HL-60 (cell line): Measurements from ENCODE around the gene SLC26A4.

ENCODE experiments used
- DNase-seq, 2 experiments: peaks; one replicate each; pipeline ENCODE4 v3.0.0-alpha.2; 2010 to 2020; ENCODE audit warnings: low read depth in 1 of 2, low spot score in 1 of 2
- H3K27ac ChIP-seq: fragments of 250-450 bp; sonication (Bioruptor Pico); replicated peaks from 2 replicates; pipeline ENCODE4 v1.5.1; 2020; ENCODE audit warnings: mild to moderate bottlenecking, moderate library complexity
- H3K27me3 ChIP-seq: fragments of 250-450 bp; sonication (Bioruptor Pico); 2 replicates; pipeline ENCODE4 v1.5.1; 2021; ENCODE audit warnings: mild to moderate bottlenecking, moderate library complexity; ENCODE audit not compliant: insufficient read depth, poor library complexity, severe bottlenecking
- H3K4me3 ChIP-seq: replicated peaks from 2 replicates; pipeline ENCODE4 v1.5.1; 2011; ENCODE audit warnings: mild to moderate bottlenecking, control low read depth, low read length; ENCODE audit not compliant: insufficient read depth
- CTCF ChIP-seq: IDR thresholded peaks from one replicate; pipeline ENCODE4 v1.5.1; 2011; ENCODE audit warnings: low read length, control low read depth, inconsistent platforms; ENCODE audit not compliant: insufficient read depth
- GABPA ChIP-seq: IDR thresholded peaks from 2 replicates; pipeline ENCODE4 v1.6.1; 2012; ENCODE audit warnings: low read depth
- POLR2AphosphoS5 ChIP-seq: IDR thresholded peaks from 2 replicates; pipeline ENCODE4 v1.6.1; 2012; ENCODE audit warnings: low read depth
- SPI1 ChIP-seq: IDR thresholded peaks from 2 replicates; pipeline ENCODE4 v1.6.1; 2012; ENCODE audit warnings: low read depth, mild to moderate bottlenecking, borderline replicate concordance
- TF ChIP-seq, protein P1 (sequence below): IDR thresholded peaks from 2 replicates; pipeline ENCODE4 v1.6.1; 2012; ENCODE audit warnings: low read depth; ENCODE audit not compliant: insufficient replicate concordance

Gene SLC26A4

GRCh38 chr7:107718456-107719193, 58.0 kb downstream of the SLC26A4 start:
- Histone ChIP-seq H3K27ac (no peak overlapping the region), H3K27me3 (no peaks in the 10 kb centered on the region), H3K4me3 (no peak overlapping the region)
- no peak for DNase-seq
- TF ChIP-seq POLR2AphosphoS5 (no peak), GABPA (no peak), CTCF (no peak), SPI1 (no peak)
- TF ChIP-seq, protein P1, sequence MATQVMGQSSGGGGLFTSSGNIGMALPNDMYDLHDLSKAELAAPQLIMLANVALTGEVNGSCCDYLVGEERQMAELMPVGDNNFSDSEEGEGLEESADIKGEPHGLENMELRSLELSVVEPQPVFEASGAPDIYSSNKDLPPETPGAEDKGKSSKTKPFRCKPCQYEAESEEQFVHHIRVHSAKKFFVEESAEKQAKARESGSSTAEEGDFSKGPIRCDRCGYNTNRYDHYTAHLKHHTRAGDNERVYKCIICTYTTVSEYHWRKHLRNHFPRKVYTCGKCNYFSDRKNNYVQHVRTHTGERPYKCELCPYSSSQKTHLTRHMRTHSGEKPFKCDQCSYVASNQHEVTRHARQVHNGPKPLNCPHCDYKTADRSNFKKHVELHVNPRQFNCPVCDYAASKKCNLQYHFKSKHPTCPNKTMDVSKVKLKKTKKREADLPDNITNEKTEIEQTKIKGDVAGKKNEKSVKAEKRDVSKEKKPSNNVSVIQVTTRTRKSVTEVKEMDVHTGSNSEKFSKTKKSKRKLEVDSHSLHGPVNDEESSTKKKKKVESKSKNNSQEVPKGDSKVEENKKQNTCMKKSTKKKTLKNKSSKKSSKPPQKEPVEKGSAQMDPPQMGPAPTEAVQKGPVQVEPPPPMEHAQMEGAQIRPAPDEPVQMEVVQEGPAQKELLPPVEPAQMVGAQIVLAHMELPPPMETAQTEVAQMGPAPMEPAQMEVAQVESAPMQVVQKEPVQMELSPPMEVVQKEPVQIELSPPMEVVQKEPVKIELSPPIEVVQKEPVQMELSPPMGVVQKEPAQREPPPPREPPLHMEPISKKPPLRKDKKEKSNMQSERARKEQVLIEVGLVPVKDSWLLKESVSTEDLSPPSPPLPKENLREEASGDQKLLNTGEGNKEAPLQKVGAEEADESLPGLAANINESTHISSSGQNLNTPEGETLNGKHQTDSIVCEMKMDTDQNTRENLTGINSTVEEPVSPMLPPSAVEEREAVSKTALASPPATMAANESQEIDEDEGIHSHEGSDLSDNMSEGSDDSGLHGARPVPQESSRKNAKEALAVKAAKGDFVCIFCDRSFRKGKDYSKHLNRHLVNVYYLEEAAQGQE = no peak

DNA sequence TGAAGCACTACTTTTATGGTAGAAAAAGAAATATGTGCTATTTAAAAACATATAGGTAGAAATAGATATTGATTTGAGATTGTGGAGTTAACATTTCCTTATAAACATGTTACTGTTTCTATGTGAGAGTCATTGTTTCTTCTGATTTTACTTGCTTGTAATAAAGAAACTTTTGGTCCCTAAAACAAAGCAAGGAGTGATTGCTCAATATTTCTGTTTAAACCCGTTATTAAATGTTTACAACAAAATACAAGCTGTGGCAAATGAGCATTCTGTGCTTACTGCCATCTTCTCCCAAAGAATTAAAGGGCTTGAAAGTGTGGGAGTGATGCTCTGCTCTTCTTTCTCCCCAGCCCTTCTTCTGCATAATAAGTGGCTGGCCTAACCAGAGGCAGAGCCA, 60.7 kb downstream of the SLC26A4 start:
- H3K27me3 ChIP-seq = no peaks in the 10 kb centered on the region
- no peak overlapping the region for H3K27ac ChIP-seq
- no peak for TF ChIP-seq GABPA
- TF ChIP-seq, protein P1 = no peak
- no peak for TF ChIP-seq POLR2AphosphoS5
- TF ChIP-seq CTCF = no peak
- no peak for TF ChIP-seq SPI1
- no peak for DNase-seq
- H3K4me3 ChIP-seq = no peak overlapping the region

DNA sequence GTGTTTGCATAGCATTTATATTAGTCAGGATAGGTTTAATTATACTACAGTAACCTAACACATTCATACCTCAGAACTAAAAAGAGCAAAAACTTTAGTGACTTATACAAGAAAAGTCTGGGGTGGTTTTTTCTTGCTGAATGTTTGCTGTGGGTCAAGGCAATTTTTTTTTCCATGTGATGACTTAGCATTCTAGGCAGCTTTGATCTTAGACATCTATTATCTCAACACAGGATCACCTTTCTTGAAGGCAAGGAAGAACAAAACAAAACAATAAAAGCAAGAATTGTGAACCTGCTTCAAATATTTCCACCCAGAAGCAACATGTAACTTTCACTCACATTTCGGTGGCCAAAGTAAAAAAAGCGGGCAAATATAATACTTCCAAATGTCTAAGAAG, 62.6 kb downstream of the SLC26A4 start:
- TF ChIP-seq, protein P1 = no peak
- TF ChIP-seq GABPA (no peak), SPI1 (no peak), POLR2AphosphoS5 (no peak), CTCF (no peak)
- Histone ChIP-seq H3K27ac (no peak overlapping the region), H3K4me3 (no peak overlapping the region), H3K27me3 (no peaks in the 10 kb centered on the region)
- DNase-seq = no peak
